ENCODE measurements around the gene IER5. TPM values are rescaled to one million over a fixed set of nuclear protein-coding genes. Genes with fewer than 3 reads are reported as not detected.

Gene IER5
- total and polyA plus RNA-seq, 2 donors (not counting 1 experiment from before 2014, with no cell fraction given): 98.1 to 166 TPM

DNA sequence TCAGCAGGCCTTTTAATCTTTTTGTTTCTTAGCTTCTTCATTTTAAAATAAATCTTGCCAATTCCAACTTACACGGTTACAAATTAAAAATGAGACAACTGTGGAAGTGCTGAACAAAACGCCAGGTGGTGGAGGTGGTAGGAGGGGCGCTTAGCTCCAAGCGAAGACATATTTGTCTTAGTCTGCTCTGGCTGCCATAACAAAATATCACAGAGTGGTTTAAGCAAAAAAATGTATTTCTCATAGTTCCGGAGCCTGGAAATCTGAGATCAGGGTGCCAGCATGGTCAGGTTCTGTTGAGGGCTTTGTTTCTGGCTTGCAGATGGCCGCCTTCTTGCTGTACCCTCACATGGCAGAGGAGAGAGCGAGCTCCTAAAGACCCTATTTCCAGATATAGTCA is 14.9 kb downstream of the IER5 start:
- H3K27ac Mint-ChIP-seq: peak overlapping the region; percentile 42

More for the DNA sequence above, 14.9 kb downstream of the IER5 start:
- H3K27me3 Mint-ChIP-seq: no peaks in the 10 kb centered on the region
- Histone ChIP-seq H3K4me3 (ENCODE audit: control extremely low read depth in 1 of 5, extremely low read depth in 1 of 5, insufficient read depth in 1 of 5, low read depth in 2 of 5, low read length in 4 of 5) (no peak overlapping the region), H3K9me3 (ENCODE audit: control extremely low read depth in 1 of 3, control insufficient read depth in 2 of 3, insufficient read depth in 1 of 3, low read length in 2 of 3) (no peaks in the 10 kb centered on the region), H3K4me2 (replicated peaks; ENCODE audit: low read depth, low read length, poor library complexity, severe bottlenecking) (no peak overlapping the region), H4K20me1 (ENCODE audit: control insufficient read depth, insufficient read depth, low read length, poor library complexity, severe bottlenecking) (no peaks in the 10 kb centered on the region), H3K79me2 (ENCODE audit: control insufficient read depth, insufficient read depth, low read length) (no peaks in the 10 kb centered on the region), H3K27me3 (replicated peaks in 1 of 4; ENCODE audit: control extremely low read depth in 1 of 4, control insufficient read depth in 3 of 4, insufficient read depth in 4 of 4, low read length in 3 of 4) (no peaks in the 10 kb centered on the region), H3K4me1 (ENCODE audit: control insufficient read depth in 2 of 2, insufficient read depth in 2 of 2, low read length in 2 of 2) (peaks cover 32 to 37% of the 10 kb centered on the region in 2 donors), H3K36me3 (replicated peaks in 1 of 2; ENCODE audit: control extremely low read depth in 1 of 2, control insufficient read depth in 1 of 2, extremely low read depth in 1 of 2, insufficient read depth in 2 of 2, low read length in 1 of 2) (no peaks in the 10 kb centered on the region), H2AFZ (ENCODE audit: insufficient read depth, low read depth, low read length, poor library complexity, severe bottlenecking) (no peak overlapping the region), H3K27ac (ENCODE audit: low read length in 2 of 2) (no peak overlapping the region), H3K9ac (ENCODE audit: low read length) (no peak overlapping the region)
- ATAC-seq (ENCODE audit: low read depth) (no peak), DNase-seq (no peak)
- intact Hi-C loops (cut with micrococcal nuclease): loop anchor here (10.0 kb wide), 1 partner anchor 1149 kb away; the partner anchor contains the start of gene CEP350
- no peak overlapping the region for H3K4me3 Mint-ChIP-seq
- TF ChIP-seq EZH2 (IDR thresholded peaks at IDR 0.05; ENCODE audit: borderline replicate concordance, insufficient read depth, low read depth, low read length, poor library complexity, severe bottlenecking) (no peak), CTCF (IDR thresholded peaks at IDR 0.05) (no peak)
- ChIA-PET POLR2A (interaction anchor here (0.7 to 6.8 kb wide), 6 partner anchors 10 to 38 kb away, joined by 3 to 98 read pairs (median 11); partner anchors contain the start of gene IER5), CTCF (interaction anchor here (0.6 to 6.8 kb wide), 6 partner anchors 14 to 65 kb away, joined by 3 to 141 read pairs (median 18); partner anchors contain the start of gene IER5)
- H3K9me3 Mint-ChIP-seq (ENCODE audit: insufficient read depth): no peaks in the 10 kb centered on the region
- 100% methylated on average over 1 of the region's 7 CpGs for WGBS (ENCODE audit: insufficient coverage)
- H3K4me1 Mint-ChIP-seq: peaks cover 55% of the 10 kb centered on the region
